Endothelial cell of umbilical vein (primary cell): ENCODE results near the gene AUTS2.

Experiments
- EZH2 ChIP-seq: IDR thresholded peaks from 2 replicates; pipeline ENCODE4 v1.6.1; 2012; ENCODE audit warnings: borderline replicate concordance, low read depth, mild to moderate bottlenecking, moderate library complexity, low read length, inconsistent platforms; ENCODE audit not compliant: severe bottlenecking
- TF ChIP-seq, protein P1 (sequence below), 2 donors: IDR thresholded peaks; 1 replicate in 1 of 2; 2 replicates in 1 of 2; pipeline ENCODE4 v1.5.1; 2011; ENCODE audit warnings: low read length in 2 of 2, mild to moderate bottlenecking in 2 of 2, moderate library complexity in 2 of 2, control low read depth in 1 of 2, inconsistent platforms in 1 of 2, low read depth in 1 of 2; ENCODE audit not compliant: insufficient read depth in 1 of 2; ENCODE audit errors: extremely low read depth in 1 of 2

DNA sequence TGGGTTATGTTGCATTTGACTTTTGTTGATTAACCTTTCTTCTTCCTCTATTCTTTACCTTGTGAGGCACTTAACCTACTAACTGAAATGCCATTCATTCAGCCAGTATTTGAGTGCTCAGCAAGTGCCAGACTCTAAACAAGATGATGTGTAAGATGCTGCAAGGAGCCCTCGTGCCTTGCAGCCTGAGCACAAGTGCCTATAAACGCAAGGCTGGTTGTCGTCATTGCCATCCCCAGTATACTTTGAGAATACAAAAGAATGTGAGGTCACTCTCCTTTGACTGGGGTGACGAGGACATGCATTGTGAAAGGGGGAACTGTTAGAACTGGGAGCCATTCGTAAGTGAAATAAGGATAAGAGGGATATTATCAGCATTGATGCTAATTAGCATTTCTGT is 103.0 kb downstream of the AUTS2 start:
- TF ChIP-seq, protein P1, sequence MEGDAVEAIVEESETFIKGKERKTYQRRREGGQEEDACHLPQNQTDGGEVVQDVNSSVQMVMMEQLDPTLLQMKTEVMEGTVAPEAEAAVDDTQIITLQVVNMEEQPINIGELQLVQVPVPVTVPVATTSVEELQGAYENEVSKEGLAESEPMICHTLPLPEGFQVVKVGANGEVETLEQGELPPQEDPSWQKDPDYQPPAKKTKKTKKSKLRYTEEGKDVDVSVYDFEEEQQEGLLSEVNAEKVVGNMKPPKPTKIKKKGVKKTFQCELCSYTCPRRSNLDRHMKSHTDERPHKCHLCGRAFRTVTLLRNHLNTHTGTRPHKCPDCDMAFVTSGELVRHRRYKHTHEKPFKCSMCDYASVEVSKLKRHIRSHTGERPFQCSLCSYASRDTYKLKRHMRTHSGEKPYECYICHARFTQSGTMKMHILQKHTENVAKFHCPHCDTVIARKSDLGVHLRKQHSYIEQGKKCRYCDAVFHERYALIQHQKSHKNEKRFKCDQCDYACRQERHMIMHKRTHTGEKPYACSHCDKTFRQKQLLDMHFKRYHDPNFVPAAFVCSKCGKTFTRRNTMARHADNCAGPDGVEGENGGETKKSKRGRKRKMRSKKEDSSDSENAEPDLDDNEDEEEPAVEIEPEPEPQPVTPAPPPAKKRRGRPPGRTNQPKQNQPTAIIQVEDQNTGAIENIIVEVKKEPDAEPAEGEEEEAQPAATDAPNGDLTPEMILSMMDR (IDR thresholded peaks at IDR 0.05; ENCODE audit: extremely low read depth in 1 of 2, insufficient read depth in 1 of 2, low read depth in 1 of 2, low read length in 2 of 2), result no peak
- no peak for TF ChIP-seq EZH2
